Measurements from ENCODE around the gene CLIC4. TPM values are rescaled to one million over a fixed set of nuclear protein-coding genes. Genes with fewer than 3 reads are reported as not detected.
"Not testable (repeated sequence)": the region's sequence is repeated elsewhere in the genome, so short reads cannot be mapped to it uniquely, and the experiment has no call there.

The CLIC4 gene
- total RNA-seq, 1 donor from 2014 or later = 325 TPM

DNA sequence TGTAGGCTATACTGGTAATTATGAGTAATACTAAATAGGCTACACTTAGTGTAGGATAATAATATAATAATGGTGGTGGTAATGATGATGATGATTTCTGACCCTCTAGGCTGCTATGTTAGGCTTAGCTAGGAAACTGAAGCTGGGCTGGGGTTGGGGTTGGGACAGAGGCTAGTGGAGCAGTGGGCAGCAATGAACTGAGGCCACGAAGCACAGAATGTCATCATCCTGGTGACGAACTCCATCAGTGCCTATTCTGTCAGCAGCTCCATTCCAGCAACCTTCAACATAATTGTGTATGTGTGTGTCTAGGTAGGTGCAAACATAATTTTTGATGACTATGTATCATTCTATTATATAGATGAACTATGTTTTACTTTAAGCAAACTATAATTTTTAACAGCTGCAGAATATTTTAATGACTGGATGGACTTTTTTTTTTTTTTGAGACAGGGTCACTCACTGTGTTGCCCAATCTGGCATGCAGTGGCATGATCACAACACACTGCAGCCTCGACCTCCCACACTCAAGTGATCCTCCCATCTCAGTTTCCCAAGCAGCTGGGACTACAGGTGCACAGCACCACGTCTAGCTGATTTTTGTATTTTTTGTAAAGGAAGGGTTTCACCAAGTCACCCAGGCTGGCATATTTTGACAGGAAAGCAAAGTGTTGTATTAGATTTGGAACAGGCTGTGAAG lies 12.9 kb upstream of the CLIC4 start:
- DNase-seq = no peak
- Histone ChIP-seq H3K4me1 (peaks cover 47% of the 10 kb centered on the region), H3K27ac (replicated peaks) (no peak overlapping the region), H3K36me3 (no peaks in the 10 kb centered on the region), H3K4me3 (no peak overlapping the region), H3K9me3 (replicated peaks) (no peaks in the 10 kb centered on the region), H3K27me3 (ENCODE audit: low read depth) (no peaks in the 10 kb centered on the region)
- intact Hi-C loops (cut with micrococcal nuclease) = no loop called here
- TF ChIP-seq, protein P1, sequence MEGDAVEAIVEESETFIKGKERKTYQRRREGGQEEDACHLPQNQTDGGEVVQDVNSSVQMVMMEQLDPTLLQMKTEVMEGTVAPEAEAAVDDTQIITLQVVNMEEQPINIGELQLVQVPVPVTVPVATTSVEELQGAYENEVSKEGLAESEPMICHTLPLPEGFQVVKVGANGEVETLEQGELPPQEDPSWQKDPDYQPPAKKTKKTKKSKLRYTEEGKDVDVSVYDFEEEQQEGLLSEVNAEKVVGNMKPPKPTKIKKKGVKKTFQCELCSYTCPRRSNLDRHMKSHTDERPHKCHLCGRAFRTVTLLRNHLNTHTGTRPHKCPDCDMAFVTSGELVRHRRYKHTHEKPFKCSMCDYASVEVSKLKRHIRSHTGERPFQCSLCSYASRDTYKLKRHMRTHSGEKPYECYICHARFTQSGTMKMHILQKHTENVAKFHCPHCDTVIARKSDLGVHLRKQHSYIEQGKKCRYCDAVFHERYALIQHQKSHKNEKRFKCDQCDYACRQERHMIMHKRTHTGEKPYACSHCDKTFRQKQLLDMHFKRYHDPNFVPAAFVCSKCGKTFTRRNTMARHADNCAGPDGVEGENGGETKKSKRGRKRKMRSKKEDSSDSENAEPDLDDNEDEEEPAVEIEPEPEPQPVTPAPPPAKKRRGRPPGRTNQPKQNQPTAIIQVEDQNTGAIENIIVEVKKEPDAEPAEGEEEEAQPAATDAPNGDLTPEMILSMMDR (IDR thresholded peaks at IDR 0.05; ENCODE audit: borderline replicate concordance) = no peak

DNA sequence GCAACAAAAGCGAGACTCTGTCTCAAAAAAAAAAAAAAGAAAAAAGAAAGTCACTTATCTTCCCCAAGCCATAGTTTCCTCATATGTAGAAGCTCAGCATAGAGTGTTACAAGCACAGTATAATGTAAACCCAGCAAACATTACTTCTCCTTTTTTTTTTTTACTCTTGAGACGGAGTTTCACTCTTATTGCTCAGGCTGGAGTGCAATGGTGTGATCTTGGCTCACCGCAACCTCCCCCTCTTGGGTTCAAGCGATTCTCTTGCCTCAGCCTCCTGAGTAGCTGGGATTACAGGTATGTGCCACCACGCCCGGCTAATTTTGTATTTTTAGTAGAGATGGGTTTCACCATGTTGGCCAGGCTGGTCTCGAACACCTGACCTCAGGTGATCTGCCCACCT lies 11.9 kb upstream of the CLIC4 start:
- H3K27me3 ChIP-seq (ENCODE audit: low read depth); intact Hi-C loops (cut with micrococcal nuclease); H3K36me3 ChIP-seq; H3K27ac ChIP-seq (replicated peaks); DNase-seq; H3K9me3 ChIP-seq (replicated peaks); H3K4me3 ChIP-seq: not testable (repeated sequence)
- H3K4me1 ChIP-seq = peaks cover 42% of the 10 kb centered on the region

DNA sequence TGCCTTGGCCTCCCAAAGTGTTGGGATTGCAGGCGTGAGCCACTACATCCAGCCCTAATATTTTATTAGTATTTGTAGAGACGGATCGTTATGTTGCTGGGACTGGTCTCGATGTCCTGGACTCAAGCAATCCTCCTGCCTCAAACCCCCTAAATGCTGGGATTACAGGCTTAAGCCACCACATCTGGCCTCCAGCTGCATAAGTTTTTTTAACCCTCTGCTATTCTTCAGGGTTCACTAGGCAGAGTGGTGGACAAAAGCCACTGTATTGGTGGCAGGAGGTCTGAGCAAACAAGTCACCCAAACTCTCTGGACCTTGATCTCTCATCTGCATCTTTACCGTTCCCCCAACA lies 10.1 kb upstream of the CLIC4 start:
- TF ChIP-seq, protein P1 (IDR thresholded peaks at IDR 0.05; ENCODE audit: borderline replicate concordance) = no peak
- Histone ChIP-seq H3K27ac (replicated peaks) (peak overlapping the region; percentile 93), H3K36me3 (no peaks in the 10 kb centered on the region), H3K4me1 (peaks cover 42% of the 10 kb centered on the region), H3K27me3 (ENCODE audit: low read depth) (no peaks in the 10 kb centered on the region), H3K9me3 (replicated peaks) (no peaks in the 10 kb centered on the region), H3K4me3 (no peak overlapping the region)
- intact Hi-C loops (cut with micrococcal nuclease) = no loop called here
- DNase-seq = no peak

DNA sequence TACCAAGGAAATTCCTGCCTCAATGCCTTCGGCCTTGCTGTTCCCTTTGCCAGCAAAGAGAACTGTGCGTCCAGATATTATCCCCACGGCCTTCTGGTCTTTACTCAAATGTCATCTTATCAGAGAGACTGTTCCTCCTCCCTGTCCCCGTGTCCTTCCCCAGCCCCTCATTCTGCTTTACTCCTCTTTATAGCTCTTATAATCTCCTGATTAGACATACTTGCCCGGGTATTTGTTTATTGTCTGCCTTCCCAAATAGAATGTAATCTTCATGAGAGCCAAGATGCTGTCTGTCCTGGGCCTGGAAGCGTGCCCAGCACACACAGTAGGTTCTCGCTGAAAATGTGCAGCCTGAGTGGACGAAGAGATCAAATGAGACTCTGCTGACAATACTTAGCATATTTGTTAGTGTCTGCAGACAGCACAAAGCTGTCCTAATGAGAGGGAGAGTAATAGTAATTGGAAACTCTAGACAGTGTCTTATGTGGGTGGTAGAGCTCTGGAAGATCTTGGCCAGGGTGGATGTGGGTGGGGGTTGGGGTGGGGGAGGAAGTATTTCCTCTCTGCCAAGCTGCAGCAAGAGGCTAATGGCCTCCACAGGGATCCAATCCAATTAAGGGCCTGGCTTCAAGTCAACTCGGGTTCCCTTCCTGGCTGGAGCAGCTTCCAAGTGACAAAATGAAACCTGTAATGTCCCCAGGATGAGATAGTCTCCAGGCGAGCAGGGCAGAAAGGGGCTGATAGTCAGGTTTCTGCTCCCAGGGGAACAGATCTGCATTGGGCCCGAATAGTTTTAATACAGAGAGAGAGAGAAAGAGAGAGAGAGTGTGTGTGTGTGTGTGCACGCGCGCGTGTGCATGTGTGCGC lies 9.5 kb upstream of the CLIC4 start:
- Histone ChIP-seq H3K4me3 (peak overlapping the region; percentile 51), H3K27me3 (ENCODE audit: low read depth) (no peaks in the 10 kb centered on the region), H3K4me1 (peaks cover 37% of the 10 kb centered on the region), H3K9me3 (replicated peaks) (no peaks in the 10 kb centered on the region), H3K27ac (replicated peaks) (peak overlapping the region; percentile 93), H3K36me3 (no peaks in the 10 kb centered on the region)
- peak; percentile 64 for DNase-seq
- TF ChIP-seq, protein P1 (IDR thresholded peaks at IDR 0.05; ENCODE audit: borderline replicate concordance) = no peak
- intact Hi-C loops (cut with micrococcal nuclease) = no loop called here

DNA sequence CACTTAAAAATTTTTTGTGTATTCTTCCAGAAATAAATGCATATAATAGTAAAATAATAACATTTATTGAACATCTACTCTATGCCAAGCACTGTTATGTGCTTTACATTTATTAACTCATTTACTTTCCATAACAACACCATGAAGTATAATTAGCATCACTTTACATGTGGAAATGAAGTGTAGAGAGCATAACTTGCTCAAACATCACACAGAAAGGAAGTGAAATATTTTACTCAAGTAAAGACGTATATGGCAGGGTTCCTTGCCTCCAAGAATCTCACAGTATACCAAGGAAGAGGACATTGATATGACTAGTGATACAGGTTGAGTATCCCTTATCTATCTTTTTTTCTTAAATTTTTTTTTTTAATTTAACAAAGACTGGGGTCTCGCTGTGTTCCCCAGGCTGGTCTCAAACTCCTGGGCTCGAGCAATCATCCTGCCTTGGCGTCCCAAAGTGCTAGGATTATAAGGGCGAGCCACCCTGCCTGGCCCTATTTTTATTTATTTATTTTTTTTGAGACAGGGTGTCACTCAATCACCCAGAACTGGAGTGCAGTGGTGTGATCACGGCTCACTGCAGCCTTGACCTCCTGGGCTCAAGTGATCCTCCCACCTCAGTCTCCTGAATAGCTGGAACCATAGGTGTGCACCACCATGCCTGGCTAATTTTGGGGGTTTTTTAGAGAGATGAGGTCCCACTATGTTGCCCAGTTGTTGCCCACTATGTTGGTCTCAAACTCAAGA lies 7.7 kb upstream of the CLIC4 start:
- Histone ChIP-seq H3K27ac (replicated peaks) (peak overlapping the region; percentile 93), H3K36me3 (no peaks in the 10 kb centered on the region), H3K4me1 (peaks cover 35% of the 10 kb centered on the region), H3K9me3 (replicated peaks) (no peaks in the 10 kb centered on the region), H3K4me3 (no peak overlapping the region), H3K27me3 (ENCODE audit: low read depth) (no peaks in the 10 kb centered on the region)
- no peak for DNase-seq
- intact Hi-C loops (cut with micrococcal nuclease) = no loop called here
- TF ChIP-seq, protein P1 (IDR thresholded peaks at IDR 0.05; ENCODE audit: borderline replicate concordance) = no peak
